ENCODE results near the gene SPAG9.
"Not testable (repeated sequence)": the region's sequence is repeated elsewhere in the genome, so short reads cannot be mapped to it uniquely, and the experiment has no call there.

SPAG9 gene

DNA sequence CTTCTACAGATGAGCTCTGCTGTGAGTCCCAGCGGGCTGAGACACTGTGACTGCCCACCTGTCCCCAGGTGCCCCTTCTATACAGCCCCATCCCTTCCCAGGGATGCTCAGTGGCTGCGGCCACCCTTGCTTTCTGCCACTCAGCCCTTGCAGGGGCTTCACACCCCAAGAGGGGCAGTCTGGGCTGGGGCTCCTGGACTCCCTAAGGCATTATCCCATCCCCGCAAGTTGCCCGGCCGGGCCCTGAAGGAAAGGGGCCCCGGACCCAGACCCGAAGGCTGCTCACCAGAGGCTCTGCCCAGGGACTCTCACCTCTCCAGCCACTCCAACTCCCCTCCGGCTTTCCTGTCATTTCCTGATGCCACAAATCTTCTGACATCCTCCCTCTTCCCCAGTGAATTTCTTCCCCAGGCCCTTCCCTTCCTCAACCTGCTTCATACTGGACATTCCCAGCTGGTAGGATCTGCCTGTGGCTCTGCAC is 166.0 kb downstream of the SPAG9 start:
- no peak for DNase-seq (ENCODE audit: low read depth)

- no peak for DNase-seq (ENCODE audit: low read depth)
Measured at GRCh38 chr17:50953831-50954601, 166.7 kb downstream of the SPAG9 start.

DNA sequence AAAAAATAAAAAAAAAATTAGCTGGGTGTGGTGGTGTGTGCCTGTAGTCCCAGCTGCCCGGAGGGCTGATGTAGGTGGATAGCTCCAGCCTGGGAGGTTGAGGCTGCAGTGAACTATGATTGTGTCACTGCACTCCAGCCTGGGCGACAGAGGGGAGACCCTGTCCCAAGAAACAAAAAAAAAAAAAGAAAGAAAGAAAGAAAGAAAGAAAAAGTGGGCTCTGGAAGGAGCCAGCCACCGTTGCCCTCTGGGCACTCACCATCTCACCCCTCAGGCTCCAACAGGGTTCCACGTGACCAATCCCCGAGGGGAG is 167.2 kb downstream of the SPAG9 start:
- no peak for DNase-seq (ENCODE audit: low read depth)

DNA sequence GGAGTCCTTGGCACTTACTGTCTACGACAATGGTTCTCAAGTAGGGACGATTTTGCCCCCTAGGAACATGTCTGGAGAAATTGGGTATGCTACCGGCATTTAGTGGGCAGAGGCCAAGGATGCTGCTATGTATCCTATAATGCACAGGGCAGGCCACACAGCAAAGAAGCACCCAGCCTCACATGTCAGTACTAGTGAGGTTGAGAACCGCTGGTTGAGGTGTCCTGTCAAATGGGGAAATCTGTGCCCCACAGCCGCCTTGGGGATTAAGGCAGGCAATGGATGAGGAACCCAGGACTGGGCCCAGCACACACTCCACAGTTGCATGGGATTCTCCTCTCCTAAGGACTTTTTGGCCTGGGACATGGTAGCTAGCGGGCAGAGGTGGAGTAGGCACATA is 167.8 kb downstream of the SPAG9 start:
- no peak for DNase-seq (ENCODE audit: low read depth)

DNA sequence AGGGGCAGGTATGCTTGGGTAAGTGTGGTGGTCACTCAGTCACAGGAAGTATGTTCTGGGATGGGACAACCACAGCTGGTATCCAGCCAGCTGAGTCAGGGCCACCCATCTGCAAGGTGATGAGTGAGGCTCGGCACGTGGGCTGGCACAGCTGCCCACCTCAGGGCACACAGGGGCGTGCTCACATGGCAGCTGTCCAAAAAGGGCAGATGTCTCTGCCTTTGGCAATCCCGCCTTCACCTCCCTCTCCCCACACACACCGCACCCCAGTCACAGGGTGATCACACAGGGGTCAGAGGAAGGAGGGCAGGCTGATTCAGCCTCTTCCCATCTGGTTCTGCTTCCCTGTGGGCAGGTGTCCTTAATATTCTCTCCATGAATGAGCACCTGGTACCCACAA is 168.7 kb downstream of the SPAG9 start:
- DNase-seq (ENCODE audit: low read depth), result no peak

- no peak for DNase-seq (ENCODE audit: low read depth)
Measured at GRCh38 chr17:50949989-50950877, 170.4 kb downstream of the SPAG9 start.

GRCh38 chr17:50949128-50949988 is 171.3 kb downstream of the SPAG9 start:
- DNase-seq (ENCODE audit: low read depth), result no peak

DNA sequence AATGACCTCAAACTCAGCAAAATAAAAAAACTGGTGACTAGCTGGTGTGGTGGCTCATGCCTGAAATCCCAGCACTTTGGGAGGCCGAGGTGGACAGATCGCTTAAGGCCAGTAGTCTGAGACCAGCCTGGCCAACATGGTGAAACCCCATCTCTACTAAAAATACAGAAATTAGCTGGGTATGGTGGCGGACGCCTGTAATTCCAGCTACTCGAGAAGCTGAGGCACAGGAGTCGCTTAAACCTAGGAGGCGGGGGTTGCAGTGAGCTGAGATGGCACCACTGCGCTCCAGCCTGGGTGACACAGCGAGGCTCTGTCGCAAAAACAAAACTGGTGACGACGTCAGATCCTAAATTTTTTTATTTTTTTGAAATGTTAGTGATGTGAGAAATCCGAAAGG is 172.0 kb downstream of the SPAG9 start:
- DNase-seq (ENCODE audit: low read depth), result no peak

DNA sequence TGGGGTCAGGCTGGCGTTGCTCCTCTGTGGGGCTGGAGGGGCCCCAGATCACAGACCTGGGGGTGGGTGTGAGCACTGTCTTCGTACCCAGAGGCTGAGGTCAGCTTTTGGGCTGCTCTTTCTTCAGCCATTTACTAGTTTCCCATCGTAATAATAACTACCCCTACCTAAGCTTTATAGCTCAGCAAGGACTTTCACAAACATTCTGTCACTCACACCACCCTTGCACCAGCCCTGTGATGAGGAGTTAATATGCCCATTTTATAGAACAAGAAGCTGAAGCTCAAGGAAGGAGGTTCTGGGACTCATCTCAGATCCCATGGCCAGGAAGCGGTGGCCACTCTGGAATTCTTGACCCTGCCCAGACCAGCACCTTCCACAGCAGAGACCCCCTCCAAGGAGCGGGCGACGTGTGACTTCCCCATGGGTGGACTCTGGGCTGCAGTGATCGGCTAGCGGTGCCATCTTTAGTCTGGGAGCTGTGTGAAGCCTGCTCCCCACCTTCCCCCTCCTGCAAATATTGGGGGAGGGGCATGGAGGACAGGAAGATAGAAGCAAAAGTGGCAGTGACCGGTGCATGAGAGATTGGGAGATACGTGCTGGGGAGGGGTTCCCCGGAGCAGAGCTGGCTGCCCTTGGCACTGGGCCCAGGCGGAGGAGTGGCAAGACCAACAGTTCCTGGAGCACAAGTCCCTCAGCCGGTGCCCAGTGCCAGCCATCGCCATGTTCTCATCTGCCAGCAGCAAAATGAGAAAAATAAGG is 172.7 kb downstream of the SPAG9 start:
- DNase-seq (ENCODE audit: low read depth), result no peak

- no peak for DNase-seq (ENCODE audit: low read depth)
Measured at GRCh38 chr17:50946891-50947781, 173.5 kb downstream of the SPAG9 start.

DNA sequence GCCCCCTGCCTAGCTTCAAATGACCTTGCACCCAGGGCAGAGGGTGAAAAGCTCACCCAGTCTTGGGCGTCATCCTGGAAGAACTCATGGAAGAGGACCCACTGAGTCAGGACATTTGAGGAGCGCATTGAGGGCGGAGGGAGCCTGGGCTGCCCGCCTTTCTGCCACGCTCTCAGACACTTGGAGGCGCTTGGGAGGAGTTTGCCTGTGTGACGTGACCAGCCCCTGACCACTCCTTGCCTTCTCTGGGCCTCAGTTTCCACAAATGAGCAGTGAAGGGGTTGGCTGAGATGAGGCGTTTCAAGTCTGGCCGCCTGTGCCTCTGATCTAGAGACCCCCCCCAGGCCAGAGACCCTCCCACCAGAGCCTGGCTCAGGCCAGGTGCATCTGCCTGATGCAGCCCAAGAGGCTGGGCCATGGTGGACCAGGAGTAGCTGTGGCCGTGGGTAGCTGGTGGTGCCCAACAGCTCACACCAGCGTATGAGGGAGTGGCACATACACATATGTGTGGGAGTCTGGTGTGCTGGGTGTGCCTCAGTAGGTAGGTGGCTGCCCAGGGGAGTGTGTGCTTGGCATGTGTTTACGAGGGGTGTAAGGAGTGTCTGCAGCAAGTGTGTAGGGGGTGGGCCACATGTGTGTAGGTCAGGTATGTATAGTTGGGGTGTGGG is 174.3 kb downstream of the SPAG9 start:
- no peak for DNase-seq (ENCODE audit: low read depth)

- no peak for DNase-seq (ENCODE audit: low read depth)
Measured at GRCh38 chr17:50945779-50946222, 174.9 kb downstream of the SPAG9 start.

DNA sequence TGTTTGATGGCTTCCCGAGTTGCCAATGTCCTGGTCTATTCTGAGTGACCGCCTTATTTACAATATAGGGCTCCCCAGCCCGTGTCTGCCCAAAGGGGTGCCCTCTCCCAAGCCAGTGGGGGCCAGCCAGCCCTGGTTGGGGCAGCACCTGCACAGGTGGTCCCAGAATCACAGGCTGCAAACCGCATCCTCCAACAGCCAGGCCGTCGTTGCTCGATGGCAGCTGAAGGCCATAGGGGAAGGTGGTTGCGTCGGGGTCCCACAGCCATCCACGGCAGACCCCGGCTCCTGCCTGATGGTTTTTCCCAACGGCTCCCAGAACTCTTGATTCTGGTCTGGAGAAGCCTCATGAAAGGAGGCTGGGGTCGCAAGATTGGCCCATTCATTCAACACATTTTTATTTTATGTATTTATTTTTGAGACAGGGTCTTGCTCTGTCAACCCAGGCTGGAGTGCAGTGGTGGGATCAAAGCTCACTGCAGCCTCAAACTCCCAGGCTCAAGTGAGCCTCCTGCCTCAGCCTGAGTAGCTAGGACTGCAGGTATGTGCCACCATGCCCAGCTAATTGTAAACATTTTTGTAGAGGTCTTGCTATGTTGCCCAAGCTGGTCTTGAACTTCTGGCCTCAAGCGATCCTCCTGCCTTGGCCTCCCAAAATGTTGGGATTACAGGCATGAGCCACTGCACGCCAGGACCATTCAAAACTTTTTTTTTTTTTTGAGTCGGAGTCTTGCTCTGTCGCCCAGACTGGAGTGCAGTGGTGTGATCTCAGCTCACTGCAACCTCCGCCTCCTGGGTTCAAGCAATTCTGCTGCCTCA is 175.6 kb downstream of the SPAG9 start:
- no peak for DNase-seq (ENCODE audit: low read depth)

DNA sequence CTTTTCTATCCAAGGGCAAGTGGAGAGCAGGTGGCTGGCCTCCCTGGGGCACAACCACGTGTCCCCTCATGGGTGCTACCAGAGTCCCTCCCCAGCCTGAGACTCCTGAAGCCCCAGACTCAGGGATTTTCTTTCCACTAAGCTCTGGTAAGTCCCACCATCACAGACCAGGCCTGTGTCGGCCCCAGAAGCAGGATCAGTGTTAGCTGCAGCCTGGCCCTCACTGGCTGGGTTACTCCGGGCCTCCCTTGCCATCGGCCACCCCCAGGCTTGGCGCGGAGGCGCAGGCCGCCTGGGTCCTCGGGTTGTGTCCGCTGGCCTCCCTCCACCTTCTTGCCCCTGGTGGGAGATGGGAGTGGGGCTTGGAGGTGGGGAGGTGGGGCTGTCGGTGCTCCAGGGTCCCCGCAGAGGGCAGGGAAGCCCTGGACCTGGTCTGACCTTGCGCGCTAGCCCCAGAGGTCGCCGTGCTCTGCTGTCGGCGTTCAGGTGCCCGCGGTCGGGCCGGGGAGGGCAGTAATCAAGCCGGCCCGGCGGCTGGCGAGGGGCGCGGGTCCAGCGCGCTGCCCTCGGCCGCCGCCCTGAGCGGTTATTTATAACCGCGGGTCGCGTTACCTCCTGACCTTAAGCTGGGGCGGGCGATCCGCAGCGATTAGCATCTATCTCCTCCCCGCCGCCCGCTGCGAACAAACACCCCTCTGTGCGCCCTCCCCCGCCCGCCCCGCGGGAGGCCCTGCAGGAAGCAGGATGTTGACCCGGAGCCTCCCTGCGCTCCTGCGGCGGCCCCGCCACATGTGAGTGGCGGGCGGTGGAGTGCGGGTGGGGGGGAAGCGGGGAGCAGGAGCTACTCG is 176.4 kb downstream of the SPAG9 start:
- peak; percentile 42 for DNase-seq (ENCODE audit: low read depth)

DNA sequence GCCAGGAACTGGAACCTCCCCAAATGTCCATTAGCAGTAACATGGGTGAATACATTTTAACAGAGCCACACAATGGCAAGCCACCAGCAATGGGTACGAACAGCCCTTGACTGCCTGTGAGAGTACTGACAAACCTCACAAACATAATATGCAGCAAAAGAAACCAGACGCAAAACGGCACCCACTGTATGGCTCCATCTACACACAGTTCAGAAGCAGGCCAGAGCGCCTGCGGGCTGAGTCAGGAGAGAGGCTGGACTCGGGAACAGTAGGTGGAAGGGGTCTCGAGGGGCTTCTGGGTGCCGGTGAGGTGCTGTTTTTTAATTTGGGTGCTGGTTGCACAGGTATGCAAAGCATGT is 177.1 kb downstream of the SPAG9 start:
- no peak for DNase-seq (ENCODE audit: low read depth)

DNA sequence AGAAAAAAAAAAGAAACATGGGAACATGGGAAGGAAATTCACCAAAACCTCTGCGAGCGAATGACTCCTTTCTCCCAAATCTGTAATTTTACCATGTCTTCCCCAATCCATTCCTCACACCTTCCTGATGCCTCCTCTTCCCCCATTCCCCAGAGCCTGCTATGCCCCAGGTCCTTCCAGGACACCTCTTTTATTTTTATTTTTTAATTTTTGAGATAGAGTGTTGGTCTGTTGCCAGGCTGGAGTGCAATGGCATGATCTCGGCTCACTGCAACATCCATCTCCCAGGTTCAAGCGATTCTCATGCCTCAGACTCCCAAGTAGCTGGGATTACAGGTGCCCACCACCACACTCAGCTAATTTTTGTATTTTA is 179.0 kb downstream of the SPAG9 start:
- not testable (repeated sequence) for DNase-seq (ENCODE audit: low read depth)

DNA sequence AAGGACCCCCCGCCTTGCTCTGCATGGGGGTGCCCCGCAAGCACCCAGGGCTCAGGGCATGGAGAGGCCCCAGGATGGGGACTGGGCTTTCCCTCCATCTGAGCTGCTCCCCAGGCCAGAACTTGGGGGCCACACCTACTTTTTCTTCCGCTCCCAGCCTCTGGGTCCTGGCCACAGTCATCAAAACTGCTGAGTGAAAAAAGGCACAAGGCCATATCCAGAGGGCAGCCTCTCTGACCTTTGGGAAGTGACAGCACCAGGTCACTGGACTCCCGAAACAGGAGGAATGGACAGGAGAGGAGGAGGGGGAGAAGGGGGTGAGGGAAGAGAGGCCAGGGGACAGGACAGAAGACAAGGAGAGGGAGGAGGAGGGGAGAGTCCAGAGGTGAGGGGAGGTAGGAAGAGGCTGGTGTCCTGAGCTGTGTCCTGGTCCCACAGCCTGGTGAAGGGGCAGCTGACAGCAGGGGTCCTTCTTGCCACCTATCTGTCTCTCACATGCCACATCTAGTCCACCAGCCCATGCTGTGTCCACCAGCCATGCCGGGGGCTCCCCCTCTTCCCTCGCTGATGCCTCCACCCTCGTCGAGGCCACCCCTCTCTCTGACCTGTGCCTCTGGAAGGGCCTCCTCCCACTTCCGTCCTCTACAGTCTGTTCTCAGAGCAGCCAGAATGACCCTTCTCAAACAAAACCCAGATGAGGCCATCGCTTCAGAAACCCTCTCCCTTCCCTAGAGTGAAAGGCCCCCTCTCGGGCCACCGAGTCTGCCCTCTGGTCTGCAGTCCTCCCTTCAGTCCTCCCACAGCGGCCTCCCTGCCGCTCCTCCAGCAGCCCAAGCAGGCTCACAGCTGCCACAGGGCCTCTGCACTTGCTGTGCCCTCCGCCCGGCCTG is 180.6 kb downstream of the SPAG9 start:
- no peak for DNase-seq (ENCODE audit: low read depth)

DNA sequence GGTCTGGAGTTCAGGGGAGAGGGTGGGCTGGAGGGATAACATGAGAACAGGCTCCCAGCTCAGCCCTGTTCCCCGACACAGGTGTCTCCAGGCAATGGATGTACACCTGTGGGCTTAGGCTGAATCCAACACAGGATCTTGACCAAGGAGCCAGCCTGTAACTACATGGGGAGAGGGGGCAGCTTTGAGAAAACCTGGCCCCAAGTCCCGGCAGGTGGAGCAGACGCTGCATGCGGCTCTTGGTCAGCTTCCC is 181.2 kb downstream of the SPAG9 start:
- DNase-seq (ENCODE audit: low read depth), result no peak

Measured in stimulated activated CD8-positive, alpha-beta memory T cell treated with anti-CD3 and anti-CD28 coated beads, Interleukin-15, amount 100 ng/mL, for 1 hour (primary cell).